ENCODE results near the gene RBFOX2.

The RBFOX2 gene

GRCh38 chr22:35903571-35904335, 124.9 kb downstream of the RBFOX2 start:
- no peak overlapping the region for H3K4me3 ChIP-seq (ENCODE audit: low read depth, low read length)
- no peak for DNase-seq (ENCODE audit: low read depth)
- TF ChIP-seq CTCF (IDR thresholded peaks at IDR 0.05; ENCODE audit: insufficient read depth, low read depth, low read length, missing control alignments), result no peak

- no peak overlapping the region for H3K4me3 ChIP-seq (ENCODE audit: low read depth, low read length)
- no peak for DNase-seq (ENCODE audit: low read depth)
- no peak for TF ChIP-seq CTCF (IDR thresholded peaks at IDR 0.05; ENCODE audit: insufficient read depth, low read depth, low read length, missing control alignments)
These were observed 128.0 kb downstream of the RBFOX2 start for GRCh38 chr22:35900483-35901168.

- H3K4me3 ChIP-seq (ENCODE audit: low read depth, low read length), result no peak overlapping the region
- DNase-seq (ENCODE audit: low read depth), result no peak
- TF ChIP-seq CTCF (IDR thresholded peaks at IDR 0.05; ENCODE audit: insufficient read depth, low read depth, low read length, missing control alignments), result no peak
These were observed 128.9 kb downstream of the RBFOX2 start for GRCh38 chr22:35899736-35900135.

- no peak overlapping the region for H3K4me3 ChIP-seq (ENCODE audit: low read depth, low read length)
- no peak for TF ChIP-seq CTCF (IDR thresholded peaks at IDR 0.05; ENCODE audit: insufficient read depth, low read depth, low read length, missing control alignments)
- no peak for DNase-seq (ENCODE audit: low read depth)
These were observed 132.4 kb downstream of the RBFOX2 start for GRCh38 chr22:35896111-35896705.

GRCh38 chr22:35894937-35895708, 133.5 kb downstream of the RBFOX2 start:
- DNase-seq (ENCODE audit: low read depth), result no peak
- no peak overlapping the region for H3K4me3 ChIP-seq (ENCODE audit: low read depth, low read length)
- TF ChIP-seq CTCF (IDR thresholded peaks at IDR 0.05; ENCODE audit: insufficient read depth, low read depth, low read length, missing control alignments), result no peak

- no peak for TF ChIP-seq CTCF (IDR thresholded peaks at IDR 0.05; ENCODE audit: insufficient read depth, low read depth, low read length, missing control alignments)
- H3K4me3 ChIP-seq (ENCODE audit: low read depth, low read length), result no peak overlapping the region
- DNase-seq (ENCODE audit: low read depth), result no peak
These were observed 134.2 kb downstream of the RBFOX2 start for GRCh38 chr22:35894464-35894878.
